Small intestine (tissue), 7 donors: ENCODE results near the gene CTSL. TPM values are rescaled to one million over a fixed set of nuclear protein-coding genes. Genes with fewer than 3 reads are reported as not detected.
"Not testable (repeated sequence)": the region's sequence is repeated elsewhere in the genome, so short reads cannot be mapped to it uniquely, and the experiment has no call there.

ENCODE experiments used
- DNase-seq, 2 donors: peaks; one replicate each; pipeline versions ENCODE4 v3.0.0 to v3.0.0-alpha.2; 2013
- FAIRE-seq: peaks from 2 replicates; lab custom pipeline; 2012; peaks lifted over from hg19 to GRCh38; lab: Jason Lieb, UNC
- H3K27ac ChIP-seq, 3 donors: one replicate each; pipeline ENCODE4 v1.5.1; 2013; ENCODE audit warnings: low read length in 2 of 3, mild to moderate bottlenecking in 2 of 3, control low read depth in 1 of 3, inconsistent platforms in 1 of 3, low read depth in 1 of 3, moderate library complexity in 1 of 3
- H3K27me3 ChIP-seq, 3 donors: one replicate each; pipeline ENCODE4 v1.6.1; 2013; ENCODE audit warnings: low read length in 3 of 3, inconsistent platforms in 1 of 3; ENCODE audit not compliant: control insufficient read depth in 3 of 3, insufficient read depth in 3 of 3
- H3K36me3 ChIP-seq, 3 donors: one replicate each; pipeline ENCODE4 v1.6.1; 2013; ENCODE audit warnings: low read length in 3 of 3, inconsistent platforms in 1 of 3, low read depth in 1 of 3, mild to moderate bottlenecking in 1 of 3, moderate library complexity in 1 of 3; ENCODE audit not compliant: control insufficient read depth in 3 of 3, insufficient read depth in 2 of 3
- H3K4me1 ChIP-seq, 3 donors: one replicate each; pipeline ENCODE4 v1.6.1; 2013; ENCODE audit warnings: low read length in 2 of 3, inconsistent platforms in 1 of 3, low read depth in 1 of 3, mild to moderate bottlenecking in 1 of 3, moderate library complexity in 1 of 3; ENCODE audit not compliant: control insufficient read depth in 3 of 3, insufficient read depth in 2 of 3
- H3K4me3 ChIP-seq, 3 donors: one replicate each; pipeline ENCODE4 v1.5.1; 2013; ENCODE audit warnings: low read length in 3 of 3, control low read depth in 1 of 3, inconsistent platforms in 1 of 3, low read depth in 1 of 3, mild to moderate bottlenecking in 1 of 3, moderate library complexity in 1 of 3
- H3K9me3 ChIP-seq, 2 donors: one replicate each; pipeline ENCODE4 v1.6.1; 2013; ENCODE audit warnings: low read depth in 1 of 2, low read length in 1 of 2; ENCODE audit not compliant: control insufficient read depth in 2 of 2, insufficient read depth in 1 of 2
- WGBS, 3 donors: extraction: QIAGEN DNeasy Blood & Tissue Kit; methylation state at CpG; one replicate each; pipeline ENCODE4 v1.1.7; 2013; 5-methylcytosine and 5-hydroxymethylcytosine counted together
- polyA plus RNA-seq, 4 donors: library from polyadenylated mRNA; stranded (reverse) in 3 of 4; unstranded in 1 of 4; fragments of 200-250 nt in 3 of 4; fragments of 120-200 nt in 1 of 4; gene quantifications; one replicate each; pipeline versions ENCODE4 v1.2.1 to v1.2.3, GENCODE V29; 2013
- donor health status: healthy with polysubstance abuse.
- donor health status: control.
- donor health status: control.
- donor health status: Bipolar disorder and iron deficiency.
- donor health status: healthy.

CTSL gene
- polyA plus RNA-seq, 4 donors = 21.0 to 108 (median 57.1) TPM

DNA sequence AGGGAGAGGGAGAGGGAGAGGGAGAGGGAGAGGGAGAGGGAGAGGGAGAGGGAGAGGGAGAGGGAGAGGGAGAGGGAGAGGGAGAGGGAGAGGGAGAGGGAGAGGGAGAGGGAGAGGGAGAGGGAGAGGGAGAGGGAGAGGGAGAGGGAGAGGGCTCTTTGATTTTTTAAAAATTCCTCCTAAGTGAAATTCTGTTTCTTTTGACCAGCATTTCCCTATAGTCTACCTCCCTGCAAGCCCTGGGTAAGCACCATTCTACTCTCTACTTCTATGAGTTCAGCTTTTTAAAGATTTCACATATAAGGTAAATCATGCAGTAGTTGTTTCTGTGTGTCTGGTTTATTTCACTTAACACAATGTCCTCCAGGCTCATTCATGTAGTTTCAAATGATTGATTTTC, 34.1 kb downstream of the CTSL start:
- not testable (repeated sequence) for FAIRE-seq, H3K27me3 ChIP-seq

DNA sequence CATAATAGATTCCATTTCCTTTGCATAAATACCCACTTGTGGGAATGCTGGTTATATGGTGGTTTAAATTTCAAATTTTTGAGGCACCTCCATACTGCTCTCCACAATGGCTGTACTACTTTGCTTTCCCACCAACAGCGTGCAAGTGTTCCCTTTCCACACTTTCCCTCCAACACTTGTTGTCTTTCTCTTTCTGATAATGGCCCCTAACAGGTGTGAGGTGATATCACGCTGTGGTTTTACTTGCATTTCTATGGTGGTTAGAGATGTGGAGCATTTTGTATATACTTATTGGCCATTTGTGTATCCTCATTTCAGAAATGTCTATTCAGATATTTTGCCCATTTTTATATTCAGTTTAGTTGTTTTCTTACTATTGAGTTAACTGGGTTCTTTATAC, 34.6 kb downstream of the CTSL start:
- Histone ChIP-seq H3K4me1 (no peaks in the 10 kb centered on the region), H3K4me3 (no peak overlapping the region), H3K9me3 (no peaks in the 10 kb centered on the region), H3K36me3 (no peaks in the 10 kb centered on the region), H3K27me3 (no peaks in the 10 kb centered on the region), H3K27ac (no peak overlapping the region)
- DNase-seq (no peak), FAIRE-seq (no peak)
- WGBS, 3 donors = 90 to 98% (median 91%) methylated on average over 2 of the region's 2 CpGs

More for the DNA sequence above, 34.1 kb downstream of the CTSL start:
- not testable (repeated sequence) for H3K27ac ChIP-seq, DNase-seq, H3K36me3 ChIP-seq, H3K4me1 ChIP-seq, H3K4me3 ChIP-seq, H3K9me3 ChIP-seq

DNA sequence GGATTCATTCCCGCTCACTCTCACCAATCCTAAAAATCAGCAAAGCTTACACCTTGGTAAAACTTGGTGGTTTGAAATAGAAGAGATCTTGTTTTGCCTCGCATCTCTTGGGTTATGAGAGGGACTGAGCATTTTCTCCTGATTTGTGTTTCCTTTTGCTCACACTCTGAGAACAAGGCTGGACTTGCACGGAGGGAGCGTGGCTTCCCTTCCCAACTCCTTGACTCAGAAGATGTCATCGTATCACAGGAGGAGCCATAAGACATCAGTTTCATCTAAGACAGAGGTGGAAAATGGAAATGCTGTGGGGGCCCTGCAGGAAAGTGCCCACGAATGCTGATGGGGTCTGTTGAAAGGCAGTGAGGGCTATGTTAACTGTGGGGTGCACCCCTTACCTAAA, 37.4 kb downstream of the CTSL start:
- no peak for FAIRE-seq
- Histone ChIP-seq H3K36me3 (no peaks in the 10 kb centered on the region), H3K27me3 (no peaks in the 10 kb centered on the region), H3K4me1 (no peaks in the 10 kb centered on the region), H3K4me3 (no peak overlapping the region), H3K9me3 (no peaks in the 10 kb centered on the region), H3K27ac (no peak overlapping the region)
- no peak for DNase-seq
- 74 to 81% (median 76%) methylated on average over 6 of the region's 6 CpGs for WGBS, 3 donors

DNA sequence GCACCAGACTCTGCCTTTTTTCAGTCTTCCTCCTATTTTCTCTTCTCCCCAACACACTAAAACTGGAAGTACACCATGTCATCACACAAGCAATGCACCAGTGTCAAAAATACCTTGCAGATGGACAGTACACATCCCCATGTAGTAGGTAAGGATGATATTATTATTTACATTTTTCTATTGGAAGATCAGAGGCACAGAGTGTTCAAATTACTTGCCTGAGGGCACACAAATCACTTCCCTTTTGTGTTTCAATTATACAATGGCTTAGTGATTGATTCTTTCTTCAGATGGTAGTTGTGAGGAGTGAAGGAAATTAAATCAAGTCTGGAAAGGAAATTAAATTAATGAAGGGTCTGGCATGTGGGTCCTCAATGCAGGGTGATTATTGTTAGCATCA, 39.6 kb downstream of the CTSL start:
- no peak for DNase-seq
- FAIRE-seq = no peak
- Histone ChIP-seq H3K4me1 (no peaks in the 10 kb centered on the region), H3K27ac (no peak overlapping the region), H3K4me3 (no peak overlapping the region), H3K36me3 (no peaks in the 10 kb centered on the region), H3K9me3 (no peaks in the 10 kb centered on the region), H3K27me3 (peaks cover 0 to 10% (median 6%) of the 10 kb centered on the region in 3 donors)

DNA sequence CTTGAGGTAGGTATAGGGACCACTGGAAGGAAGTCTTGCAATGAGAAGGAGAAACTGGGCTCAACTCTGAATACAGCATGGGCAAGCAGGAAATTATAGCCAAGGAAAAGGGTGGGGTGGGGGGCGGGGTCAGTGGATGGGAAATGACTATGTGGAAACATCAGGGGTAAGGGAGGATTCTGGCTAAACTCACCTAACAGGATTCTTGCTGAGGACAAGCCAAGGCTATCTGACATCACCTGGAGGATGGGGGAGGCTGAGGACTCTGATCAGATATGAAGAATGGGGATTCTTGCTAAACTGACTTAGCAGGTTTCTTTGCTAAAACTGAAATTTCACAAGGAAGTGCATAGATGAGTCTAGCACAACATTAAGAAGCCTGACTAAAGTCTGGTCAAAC, 40.8 kb downstream of the CTSL start:
- Histone ChIP-seq H3K4me3 (no peak overlapping the region), H3K4me1 (peaks cover 0 to 4% (median 0%) of the 10 kb centered on the region in 3 donors), H3K27ac (no peak overlapping the region), H3K9me3 (no peaks in the 10 kb centered on the region), H3K27me3 (peaks cover 0 to 20% (median 9%) of the 10 kb centered on the region in 3 donors), H3K36me3 (no peaks in the 10 kb centered on the region)
- FAIRE-seq (no peak), DNase-seq (peak in 1 of 2 donors; percentile 12)
- WGBS, 3 donors = 21 to 53% (median 30%) methylated on average over 1 of the region's 1 CpG

DNA sequence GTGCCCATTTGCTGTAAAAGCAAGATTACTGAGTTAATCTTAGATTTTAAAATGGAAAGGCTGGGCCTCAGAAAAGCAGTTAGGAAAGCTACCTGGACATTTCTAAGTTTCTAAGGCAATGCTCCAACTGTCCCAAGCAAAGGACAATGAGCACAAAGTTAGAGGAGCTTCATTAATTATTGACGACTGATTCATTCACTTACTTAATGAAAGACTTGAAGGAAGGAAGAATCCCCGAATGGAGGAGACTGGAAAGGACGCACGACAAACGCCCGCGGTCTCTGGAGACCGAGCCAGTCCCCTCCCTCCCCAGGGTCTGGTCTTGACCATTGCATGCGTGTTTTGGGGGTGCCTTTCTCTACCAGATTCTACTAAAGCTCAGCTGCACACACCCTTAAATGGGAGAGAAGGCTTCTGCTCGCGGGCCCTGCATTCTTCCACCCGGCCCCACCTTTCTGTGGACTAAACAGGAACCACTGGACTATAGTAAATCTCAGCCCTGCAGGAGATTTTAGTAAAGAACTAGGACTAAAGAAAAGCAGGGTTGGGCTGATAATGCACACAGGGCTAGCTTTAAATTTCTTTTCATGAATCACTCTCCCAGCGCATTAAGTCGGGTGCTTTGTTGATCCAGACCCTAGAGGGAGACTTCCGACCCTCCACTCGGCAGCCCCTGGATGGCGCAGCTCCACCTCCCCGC, 44.8 kb downstream of the CTSL start:
- Histone ChIP-seq H3K9me3 (no peaks in the 10 kb centered on the region), H3K36me3 (no peaks in the 10 kb centered on the region), H3K27ac (no peak overlapping the region), H3K27me3 (peaks cover 0 to 25% (median 12%) of the 10 kb centered on the region in 3 donors), H3K4me1 (peaks cover 0 to 4% (median 0%) of the 10 kb centered on the region in 3 donors), H3K4me3 (no peak overlapping the region)
- FAIRE-seq (no peak), DNase-seq (no peak)
- 37 to 56% (median 55%) methylated on average over 18 of the region's 18 CpGs for WGBS, 3 donors

DNA sequence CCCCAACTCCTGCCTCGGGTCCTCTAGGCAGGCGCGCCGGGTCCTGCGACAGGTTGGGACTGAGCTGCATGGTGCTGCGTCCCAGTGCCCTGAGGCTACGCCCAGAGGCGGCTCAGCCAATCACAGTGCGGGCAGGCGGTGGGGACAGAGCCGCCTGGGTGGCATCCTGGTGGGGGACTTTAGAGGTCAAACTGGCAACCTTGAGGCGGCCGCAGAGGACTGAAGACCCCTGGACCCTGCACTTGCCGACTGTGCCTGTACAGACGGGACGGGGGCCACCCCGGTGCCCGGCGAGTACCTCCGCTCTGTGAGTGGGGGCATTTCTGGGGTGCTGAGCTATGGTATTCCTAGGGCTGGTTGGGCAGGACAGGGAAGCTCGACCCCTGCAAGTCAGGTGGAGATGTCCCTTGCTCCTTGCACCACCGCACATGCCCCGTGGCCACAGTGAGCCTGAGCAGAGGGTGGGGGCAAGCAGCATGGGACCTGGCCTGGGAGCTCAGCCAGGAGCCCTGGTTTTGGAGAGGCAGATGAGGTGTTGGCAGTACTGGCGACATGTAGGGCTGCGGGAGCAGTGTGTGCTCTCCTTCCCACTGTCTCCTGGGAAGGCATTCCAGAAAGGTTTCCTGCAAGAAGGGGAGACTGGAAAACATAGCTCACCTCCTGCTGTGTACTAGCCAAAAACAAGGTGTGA, 45.5 kb downstream of the CTSL start:
- FAIRE-seq = no peak

DNA sequence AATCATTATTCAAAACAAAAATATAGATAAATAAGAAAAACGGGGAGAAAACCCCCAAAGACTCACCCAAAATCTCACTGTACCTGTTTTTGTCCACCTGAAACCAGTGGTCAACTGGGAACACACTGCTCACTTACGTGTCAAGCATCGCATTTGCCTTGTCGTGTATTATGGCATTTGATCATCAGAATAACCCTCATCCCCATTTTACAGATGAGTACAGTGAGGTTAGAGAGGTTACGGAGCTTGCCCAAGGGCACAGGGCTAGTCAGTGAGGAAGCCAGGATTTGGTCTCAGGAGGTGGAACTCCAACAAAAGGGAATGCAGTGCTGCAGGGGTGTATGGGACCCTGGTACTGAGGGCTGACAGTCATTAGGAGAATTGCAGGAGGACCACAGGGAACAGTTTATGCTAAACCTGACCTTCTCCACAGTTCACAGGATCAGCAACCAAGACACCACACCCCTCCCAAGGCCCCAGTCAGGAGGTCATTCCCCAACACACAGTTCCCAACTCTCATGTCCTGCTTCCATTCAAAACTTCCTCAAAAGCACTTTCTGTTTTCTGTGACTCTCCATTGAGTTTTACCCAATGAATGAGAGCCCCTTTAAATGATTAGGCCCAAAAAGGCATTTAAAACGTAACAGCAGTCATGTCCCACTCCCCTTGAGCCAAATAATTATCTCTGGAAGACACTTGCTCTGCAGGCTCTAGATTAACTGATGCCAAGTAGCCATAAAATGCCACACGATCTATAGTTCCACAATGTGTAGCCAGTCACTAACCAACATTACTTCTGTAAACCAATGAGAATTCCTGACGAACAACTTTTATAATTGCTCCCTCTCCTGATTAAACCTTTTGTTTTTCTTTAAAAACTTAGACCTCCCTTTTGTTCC, 50.8 kb downstream of the CTSL start:
- DNase-seq (no peak), FAIRE-seq (no peak)
- Histone ChIP-seq H3K27ac (no peak overlapping the region), H3K4me3 (no peak overlapping the region), H3K27me3 (peaks cover 0 to 5% (median 3%) of the 10 kb centered on the region in 3 donors), H3K36me3 (no peaks in the 10 kb centered on the region), H3K4me1 (no peaks in the 10 kb centered on the region), H3K9me3 (no peaks in the 10 kb centered on the region)
- WGBS, 3 donors = 63 to 83% (median 77%) methylated on average over 8 of the region's 8 CpGs

More for the DNA sequence above, 45.5 kb downstream of the CTSL start:
- Histone ChIP-seq H3K4me3 (no peak overlapping the region), H3K27ac (no peak overlapping the region), H3K27me3 (peaks cover 0 to 25% (median 12%) of the 10 kb centered on the region in 3 donors), H3K9me3 (no peaks in the 10 kb centered on the region), H3K4me1 (peaks cover 0 to 4% (median 0%) of the 10 kb centered on the region in 3 donors), H3K36me3 (no peaks in the 10 kb centered on the region)
- WGBS, 3 donors = 66 to 68% (median 67%) methylated on average over 24 to 25 of the region's 25 CpGs
- DNase-seq = no peak
